HG02642 (cell line): ENCODE measurements around the gene CD276.

Source experiments
- ATAC-seq: cut with Tn5 transposase; IDR thresholded peaks from one replicate; pipeline ENCODE4 v1.9.1; 2021; ENCODE audit warnings: mild to moderate bottlenecking; ENCODE audit not compliant: unreplicated experiment, poor library complexity

CD276 gene

GRCh38 chr15:73744293-73744692 is 60.1 kb downstream of the CD276 start:
- ATAC-seq = no peak

- no peak for ATAC-seq
Observed at GRCh38 chr15:73745073-73745472, 60.9 kb downstream of the CD276 start.

DNA sequence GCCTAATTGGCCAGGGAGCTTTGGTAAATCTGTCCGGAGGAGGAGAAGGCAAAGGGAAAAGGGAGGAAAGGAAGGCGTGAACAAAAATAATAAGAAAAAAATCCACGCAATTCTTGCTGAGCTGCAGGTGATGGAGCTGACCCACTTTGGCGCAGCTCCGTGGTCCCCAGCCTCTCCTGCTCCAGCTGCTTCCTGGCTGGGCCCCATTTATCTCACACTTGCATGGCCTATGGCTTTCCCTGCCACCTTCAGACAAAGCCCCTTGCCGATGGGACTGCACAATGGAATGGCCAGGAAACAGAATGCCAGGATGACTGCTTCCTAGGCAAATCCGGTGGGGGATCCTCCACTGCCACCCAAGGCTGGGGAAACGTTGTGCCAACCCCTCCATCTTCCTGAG is 62.1 kb downstream of the CD276 start:
- no peak for ATAC-seq

DNA sequence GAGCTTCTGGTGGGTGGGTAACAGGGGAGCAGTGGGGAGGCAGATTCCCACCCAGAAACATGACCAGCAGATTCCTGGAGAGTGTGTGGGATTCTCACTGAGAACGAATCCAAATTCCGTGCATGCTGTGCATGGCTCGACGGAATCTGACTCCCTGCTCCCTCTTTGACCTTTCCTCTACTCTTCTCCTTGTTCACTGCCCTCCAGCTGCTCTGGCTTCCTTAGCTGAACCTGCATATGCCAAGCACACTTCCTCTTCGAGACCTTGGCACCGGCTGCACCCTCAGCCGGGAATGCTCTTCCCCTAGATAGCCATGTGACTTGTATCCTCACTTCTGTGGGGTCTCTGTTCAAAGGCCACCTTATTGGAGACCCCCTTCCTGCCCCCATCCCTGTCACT is 62.7 kb downstream of the CD276 start:
- ATAC-seq = no peak

- ATAC-seq = no peak
Observed at GRCh38 chr15:73747847-73748590, 63.8 kb downstream of the CD276 start.

DNA sequence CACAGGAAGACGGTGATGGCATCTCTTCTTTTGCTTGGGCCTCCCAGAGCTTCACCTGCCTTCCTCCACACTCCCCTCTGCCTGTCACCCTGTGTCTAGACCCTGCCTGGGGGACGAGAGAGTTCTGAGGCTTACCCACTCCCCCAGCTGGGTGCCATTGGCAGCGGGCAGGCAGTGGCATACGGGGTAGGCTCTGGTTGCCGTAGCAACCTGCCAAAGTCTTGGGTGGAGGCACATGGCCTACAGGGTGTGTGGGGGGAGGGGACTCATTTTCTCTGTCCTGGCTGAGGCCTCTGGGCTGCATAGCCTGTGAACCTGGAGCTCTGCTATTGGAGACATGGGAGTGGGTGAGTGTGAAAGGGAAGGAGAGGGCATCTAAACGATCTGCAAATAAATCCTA is 64.5 kb downstream of the CD276 start:
- ATAC-seq = no peak

DNA sequence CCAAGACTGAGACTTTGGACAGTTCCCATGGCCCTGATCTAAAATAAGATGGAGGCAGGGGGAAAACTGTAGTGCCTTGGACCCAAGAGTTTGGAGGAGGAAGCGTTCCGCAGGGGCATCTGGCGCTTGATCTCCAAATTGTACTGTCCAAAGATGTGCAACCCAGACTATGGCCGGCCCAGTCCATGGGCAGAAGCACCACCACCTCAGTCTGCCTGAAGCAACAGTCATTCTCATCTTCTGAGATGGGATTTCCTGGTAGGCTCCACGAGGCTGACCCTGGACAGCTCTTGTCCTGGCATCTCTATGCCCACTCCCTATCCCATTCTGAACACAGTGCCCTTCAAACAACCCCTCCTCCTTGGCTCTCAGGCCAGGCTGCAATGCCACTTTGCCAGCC is 65.3 kb downstream of the CD276 start:
- ATAC-seq = no peak

- ATAC-seq = no peak
Observed at GRCh38 chr15:73749971-73750370, 65.8 kb downstream of the CD276 start.

DNA sequence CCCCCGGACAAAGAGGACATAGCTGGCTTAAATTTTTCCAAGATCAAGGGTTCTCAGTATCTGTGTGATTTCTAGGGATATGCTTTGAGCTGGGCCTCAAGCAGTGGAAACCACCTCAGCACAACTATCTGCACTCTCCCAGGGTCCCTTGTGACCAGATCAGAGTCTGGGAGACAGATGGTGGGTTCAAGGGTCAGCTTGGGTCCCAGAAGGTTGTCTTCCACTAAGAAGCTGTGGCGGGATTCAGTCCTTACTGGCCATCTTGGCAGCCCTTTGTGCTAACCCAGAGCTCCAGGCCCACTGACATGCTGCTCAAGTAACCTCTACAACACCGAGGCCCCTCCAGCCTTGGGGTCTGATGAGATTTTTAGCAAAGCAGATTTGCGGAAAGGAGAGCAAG is 66.3 kb downstream of the CD276 start:
- no peak for ATAC-seq

DNA sequence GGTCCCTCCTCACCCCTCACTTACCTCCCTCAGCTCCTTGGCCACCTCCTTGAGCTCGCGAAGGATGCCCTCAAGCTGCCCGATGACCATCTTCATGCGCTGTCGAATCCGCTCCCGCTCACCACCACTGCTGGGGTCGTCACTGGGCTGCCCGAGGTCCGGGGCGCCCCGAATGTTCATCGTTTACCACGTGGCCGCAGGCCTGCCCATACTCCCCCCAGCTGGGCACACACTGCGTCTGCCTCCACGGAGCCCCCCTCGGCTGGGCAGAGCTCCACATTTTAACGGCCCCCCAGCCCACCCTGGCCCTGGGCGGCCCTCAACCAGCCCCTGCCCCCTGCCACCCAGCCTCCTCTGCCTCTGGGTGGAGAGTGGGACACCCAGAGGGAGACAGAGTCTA is 66.8 kb downstream of the CD276 start:
- ATAC-seq = no peak

DNA sequence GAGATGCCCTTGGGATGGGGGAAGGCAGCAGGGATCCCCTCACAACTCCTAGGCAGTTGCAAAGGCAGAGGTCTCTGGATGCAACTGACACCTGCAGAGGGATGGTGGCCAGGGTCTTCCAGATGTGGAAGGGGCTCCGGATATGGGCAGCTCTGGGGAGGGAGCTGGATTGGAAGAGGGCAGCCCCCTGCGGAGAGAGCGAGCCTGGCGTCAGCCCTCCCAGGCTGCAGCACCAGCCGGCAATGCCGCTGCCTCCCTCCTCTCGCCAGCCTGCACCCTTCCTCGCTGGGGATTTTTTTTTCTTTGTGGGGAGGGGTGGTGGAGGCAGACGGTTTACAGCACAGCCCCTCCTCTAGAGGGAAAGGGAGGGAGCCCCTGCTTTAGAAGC is 67.3 kb downstream of the CD276 start:
- no peak for ATAC-seq

GRCh38 chr15:73751899-73752805 is 68.0 kb downstream of the CD276 start:
- no peak for ATAC-seq

DNA sequence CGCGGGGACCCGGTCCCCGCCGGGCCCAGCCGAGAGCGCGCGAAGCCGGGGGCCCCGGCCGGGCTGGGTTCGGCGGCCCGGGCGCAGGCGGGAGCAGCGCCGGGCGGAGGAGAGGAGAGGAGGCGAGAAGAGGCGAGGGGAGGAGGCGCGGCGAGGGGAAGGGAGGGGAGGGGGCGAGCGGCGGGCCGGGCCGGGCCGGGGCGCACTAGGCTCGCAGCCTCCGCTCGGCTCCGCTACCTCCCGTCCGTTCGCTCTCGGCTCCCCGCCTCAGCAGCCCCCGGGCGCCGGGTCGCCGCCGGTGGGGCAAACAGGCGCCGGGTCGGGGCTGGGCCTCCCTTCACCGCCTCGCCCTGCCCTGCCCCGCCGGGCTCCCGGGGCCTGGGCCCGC is 68.6 kb downstream of the CD276 start:
- no peak for ATAC-seq

- no peak for ATAC-seq
Observed at GRCh38 chr15:73753250-73754130, 69.3 kb downstream of the CD276 start, which contains the start of gene INSYN1. Gene INSYN1, minus strand, starts transcription at chr15:73753351. Its CDS starts 2,221 bp downstream, at chr15:73751130.

GRCh38 chr15:73754461-73754860 is 70.3 kb downstream of the CD276 start:
- ATAC-seq = no peak

- no peak for ATAC-seq
Observed at GRCh38 chr15:73755481-73755880, 71.3 kb downstream of the CD276 start.

DNA sequence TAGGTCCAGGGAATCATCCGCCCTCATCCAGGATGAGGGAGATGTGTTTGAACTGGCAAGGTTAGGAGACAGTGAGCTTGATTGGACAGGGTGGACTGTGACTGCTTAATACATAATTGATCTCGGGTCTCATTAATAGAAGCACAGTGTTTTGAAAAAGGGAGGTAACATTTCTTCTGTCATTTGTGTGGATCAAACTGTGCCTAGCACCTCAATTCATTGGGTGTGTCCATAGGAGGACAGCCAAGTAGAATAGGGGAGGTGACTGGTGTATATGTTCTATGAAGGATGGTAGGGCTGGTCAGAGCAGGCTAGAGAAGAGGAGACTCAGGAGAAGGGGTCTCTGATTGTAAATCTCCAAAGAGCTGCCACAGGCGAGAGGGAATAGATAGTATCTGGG is 71.8 kb downstream of the CD276 start:
- no peak for ATAC-seq

DNA sequence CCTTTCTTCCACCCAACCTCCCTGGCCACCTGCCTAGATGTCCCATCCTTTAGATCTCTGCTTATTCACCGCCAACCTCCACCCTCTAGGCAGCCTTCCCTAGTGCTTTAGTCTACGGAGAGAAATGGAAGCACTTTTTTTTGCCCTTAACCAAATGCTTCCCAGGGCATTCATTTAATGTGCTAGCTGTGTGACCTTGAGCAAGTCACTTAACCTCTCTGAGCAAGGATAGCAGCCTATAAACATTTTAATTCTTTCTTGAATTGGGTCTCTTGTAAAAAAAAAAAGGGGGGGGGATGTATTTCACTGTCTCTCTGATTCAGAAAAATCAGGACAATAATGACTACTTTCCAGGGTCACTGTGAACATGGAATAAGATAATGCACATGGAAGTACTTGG is 72.2 kb downstream of the CD276 start:
- ATAC-seq = no peak

GRCh38 chr15:73756947-73757513 is 72.8 kb downstream of the CD276 start:
- no peak for ATAC-seq

- ATAC-seq = no peak
Observed at GRCh38 chr15:73757571-73757970, 73.4 kb downstream of the CD276 start.
